ENCODE data around the gene ITPR2. TPM values are rescaled to one million over a fixed set of nuclear protein-coding genes. Genes with fewer than 3 reads are reported as not detected.
"Not testable (repeated sequence)": the region's sequence is repeated elsewhere in the genome, so short reads cannot be mapped to it uniquely, and the experiment has no call there.

The ITPR2 gene
- total RNA-seq, 4 donors from 2014 or later, result 42.8 to 62.5 (median 52.1) TPM

GRCh38 chr12:26867080-26867479 lies 34.1 kb upstream of the ITPR2 start:
- DNase-seq (ENCODE audit: low spot score in 2 of 2), result no peak
- no peak for TF ChIP-seq POLR2A (IDR thresholded peaks at IDR 0.05)
- TF ChIP-seq, protein P1, sequence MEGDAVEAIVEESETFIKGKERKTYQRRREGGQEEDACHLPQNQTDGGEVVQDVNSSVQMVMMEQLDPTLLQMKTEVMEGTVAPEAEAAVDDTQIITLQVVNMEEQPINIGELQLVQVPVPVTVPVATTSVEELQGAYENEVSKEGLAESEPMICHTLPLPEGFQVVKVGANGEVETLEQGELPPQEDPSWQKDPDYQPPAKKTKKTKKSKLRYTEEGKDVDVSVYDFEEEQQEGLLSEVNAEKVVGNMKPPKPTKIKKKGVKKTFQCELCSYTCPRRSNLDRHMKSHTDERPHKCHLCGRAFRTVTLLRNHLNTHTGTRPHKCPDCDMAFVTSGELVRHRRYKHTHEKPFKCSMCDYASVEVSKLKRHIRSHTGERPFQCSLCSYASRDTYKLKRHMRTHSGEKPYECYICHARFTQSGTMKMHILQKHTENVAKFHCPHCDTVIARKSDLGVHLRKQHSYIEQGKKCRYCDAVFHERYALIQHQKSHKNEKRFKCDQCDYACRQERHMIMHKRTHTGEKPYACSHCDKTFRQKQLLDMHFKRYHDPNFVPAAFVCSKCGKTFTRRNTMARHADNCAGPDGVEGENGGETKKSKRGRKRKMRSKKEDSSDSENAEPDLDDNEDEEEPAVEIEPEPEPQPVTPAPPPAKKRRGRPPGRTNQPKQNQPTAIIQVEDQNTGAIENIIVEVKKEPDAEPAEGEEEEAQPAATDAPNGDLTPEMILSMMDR (IDR thresholded peaks at IDR 0.05), result no peak
- no peak overlapping the region for H3K4me3 ChIP-seq (ENCODE audit: low read depth, poor library complexity, severe bottlenecking)
- intact Hi-C loops (cut with DNase I; ENCODE audit: low total_unique reads), result no loop called here
- WGBS, 2 donors, result 86 to 87% methylated on average over 2 of the region's 2 CpGs

GRCh38 chr12:26863515-26863914 lies 30.5 kb upstream of the ITPR2 start:
- no peak overlapping the region for H3K4me3 ChIP-seq (ENCODE audit: low read depth, poor library complexity, severe bottlenecking)
- DNase-seq (ENCODE audit: low spot score in 2 of 2), result no peak
- intact Hi-C loops (cut with DNase I; ENCODE audit: low total_unique reads), result no loop called here
- 62% methylated on average over 4 of the region's 4 CpGs for WGBS, 2 donors
- TF ChIP-seq, protein P1 (IDR thresholded peaks at IDR 0.05), result no peak
- no peak for TF ChIP-seq POLR2A (IDR thresholded peaks at IDR 0.05)

DNA sequence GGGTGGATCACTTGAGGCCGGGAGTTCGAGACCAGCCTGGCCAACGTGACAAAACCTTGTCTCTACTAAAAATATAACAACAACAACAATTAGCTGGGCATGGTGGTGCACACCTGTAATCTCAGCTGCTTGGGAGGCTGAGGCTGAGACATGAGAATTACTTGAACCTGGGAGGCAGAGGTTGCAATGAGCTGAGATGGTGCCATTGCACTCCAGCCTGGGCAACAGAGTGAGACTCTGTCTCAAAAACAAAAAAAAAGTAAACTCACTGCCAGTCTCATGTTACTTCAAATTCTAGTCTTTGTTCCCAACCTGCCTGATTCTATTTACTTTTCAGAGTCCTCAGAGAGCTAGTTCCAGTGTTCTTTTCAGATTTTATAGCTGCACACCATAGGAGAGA lies 29.8 kb upstream of the ITPR2 start:
- intact Hi-C loops (cut with DNase I; ENCODE audit: low total_unique reads); DNase-seq (ENCODE audit: low spot score in 2 of 2); H3K4me3 ChIP-seq (ENCODE audit: low read depth, poor library complexity, severe bottlenecking): not testable (repeated sequence)
- 98 to 99% methylated on average over 3 of the region's 3 CpGs for WGBS, 2 donors

- H3K4me3 ChIP-seq (ENCODE audit: low read depth, poor library complexity, severe bottlenecking), result no peak overlapping the region
- TF ChIP-seq POLR2A (IDR thresholded peaks at IDR 0.05), result no peak
- TF ChIP-seq, protein P1 (IDR thresholded peaks at IDR 0.05), result no peak
- DNase-seq (ENCODE audit: low spot score in 2 of 2), result no peak
- intact Hi-C loops (cut with DNase I; ENCODE audit: low total_unique reads), result no loop called here
- WGBS, 2 donors, result 97 to 98% methylated on average over 1 of the region's 1 CpG
Observed at GRCh38 chr12:26861690-26862089, 28.7 kb upstream of the ITPR2 start.

DNA sequence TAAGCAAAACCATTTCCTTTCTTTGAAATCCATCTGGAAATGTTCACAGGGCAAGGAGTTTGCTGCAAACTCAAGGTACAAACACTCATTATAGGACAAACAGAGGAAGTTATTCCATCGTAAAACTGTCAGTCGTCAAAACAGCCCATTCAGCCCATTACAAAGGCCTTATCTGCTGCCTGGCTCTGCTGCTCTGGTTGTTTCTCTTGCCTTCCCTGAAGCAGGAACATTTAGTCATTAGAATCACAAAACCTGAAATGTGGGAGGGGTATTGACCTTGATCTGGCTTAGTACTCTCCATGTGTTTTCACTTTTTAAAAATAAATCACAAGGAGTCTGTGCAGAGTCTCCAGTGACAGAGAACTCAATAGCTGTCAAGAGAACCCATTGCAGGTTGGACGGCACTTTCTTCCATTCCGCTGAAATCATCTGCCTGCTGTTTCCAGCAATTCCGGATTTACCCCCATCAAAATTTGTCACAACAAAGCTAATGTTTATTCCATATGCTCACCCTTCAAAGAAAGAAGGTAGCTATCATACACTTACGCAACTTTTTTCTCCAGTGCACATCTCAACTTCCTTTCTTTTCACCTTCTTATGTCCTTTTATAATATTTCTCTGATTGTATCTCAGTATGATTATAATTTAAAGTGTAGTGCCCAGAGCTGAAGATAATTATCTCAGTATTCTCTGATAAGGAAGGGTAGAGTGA lies 24.6 kb upstream of the ITPR2 start:
- 47 to 61% methylated on average over 6 of the region's 6 CpGs for WGBS, 2 donors
- TF ChIP-seq POLR2A (IDR thresholded peaks at IDR 0.05), result no peak
- TF ChIP-seq, protein P1 (IDR thresholded peaks at IDR 0.05), result no peak
- DNase-seq (ENCODE audit: low spot score in 2 of 2), result no peak
- intact Hi-C loops (cut with DNase I; ENCODE audit: low total_unique reads), result no loop called here
- H3K4me3 ChIP-seq (ENCODE audit: low read depth, poor library complexity, severe bottlenecking), result no peak overlapping the region

GRCh38 chr12:26855337-26855736 lies 22.3 kb upstream of the ITPR2 start:
- no peak for DNase-seq (ENCODE audit: low spot score in 2 of 2)
- no peak overlapping the region for H3K4me3 ChIP-seq (ENCODE audit: low read depth, poor library complexity, severe bottlenecking)
- intact Hi-C loops (cut with DNase I; ENCODE audit: low total_unique reads), result no loop called here
- TF ChIP-seq, protein P1 (IDR thresholded peaks at IDR 0.05), result no peak
- no peak for TF ChIP-seq POLR2A (IDR thresholded peaks at IDR 0.05)
- WGBS, 2 donors, result 55 to 56% methylated on average over 1 of the region's 1 CpG

Measured in lower leg skin (tissue), 4 donors.